WTC11 (cell line): Measurements from ENCODE around the gene CGREF1. TPM values are rescaled to one million over a fixed set of nuclear protein-coding genes. Genes with fewer than 3 reads are reported as not detected.

Experiments used
- ATAC-seq: fragments of 200-7000 bp; cut with Tn5 transposase; 2 replicates; pipeline ENCODE4 v1.10.0; 2021; ENCODE audit warnings: mild to moderate bottlenecking, moderate library complexity
- CTCF ChIA-PET: fragments of 300-600 bp; sonication (Branson Sonifier 250); formaldehyde crosslinking; loops from one replicate; lab custom pipeline; 2021; ENCODE audit warnings: antibody characterized with exemption; lab: Charles Lee
- POLR2A ChIA-PET: fragments of 350-600 bp; sonication (Branson Sonifier 250); formaldehyde crosslinking; loops from one replicate; lab custom pipeline; 2021; ENCODE audit warnings: antibody characterized with exemption; lab: Charles Lee
- DNase-seq: peaks from one replicate; pipeline ENCODE4 v3.0.0; 2021; ENCODE audit warnings: low spot score
- H3K27ac Mint-ChIP-seq: 2 replicates; pipeline ENCODE4 v1.8.0; 2021; ENCODE audit warnings: mixed read lengths
- H3K27me3 Mint-ChIP-seq: 2 replicates; pipeline ENCODE4 v1.8.0; 2021; ENCODE audit warnings: low read depth, mild to moderate bottlenecking, moderate library complexity, mixed read lengths
- H3K36me3 Mint-ChIP-seq: 2 replicates; pipeline ENCODE4 v1.8.0; 2021; ENCODE audit warnings: mixed read lengths
- H3K4me1 Mint-ChIP-seq: 2 replicates; pipeline ENCODE4 v1.8.0; 2022; ENCODE audit warnings: mixed read lengths
- H3K4me3 Mint-ChIP-seq: 2 replicates; pipeline ENCODE4 v1.8.0; 2021; ENCODE audit warnings: mild to moderate bottlenecking, moderate library complexity, mixed read lengths
- H3K9me3 Mint-ChIP-seq: 2 replicates; pipeline ENCODE4 v1.8.0; 2021; ENCODE audit warnings: mixed read lengths
- AR ChIP-seq: fragments of 250-450 bp; sonication (Bioruptor Pico); IDR thresholded peaks from 2 replicates; pipeline ENCODE4 v1.9.0; 2021; ENCODE audit warnings: mild to moderate bottlenecking
- CBFB ChIP-seq: sonication (generic); formaldehyde crosslinking; IDR thresholded peaks from 2 replicates; pipeline ENCODE4 v1.8.1; 2022; ENCODE audit warnings: mild to moderate bottlenecking, low read depth, missing genetic modification reagents
- CDX4 ChIP-seq: fragments of 250-450 bp; sonication (Bioruptor Pico); IDR thresholded peaks from 2 replicates; pipeline ENCODE4 v1.9.0; 2021; ENCODE audit warnings: moderate library complexity, mild to moderate bottlenecking, inconsistent platforms, borderline replicate concordance
- E2F5 ChIP-seq: sonication (generic); formaldehyde crosslinking; IDR thresholded peaks from 2 replicates; pipeline ENCODE4 v1.8.1; 2022; ENCODE audit warnings: mild to moderate bottlenecking, moderate library complexity, missing genetic modification reagents
- ESRRA ChIP-seq: sonication (generic); formaldehyde crosslinking; IDR thresholded peaks from 2 replicates; pipeline ENCODE4 v1.8.1; 2022; ENCODE audit warnings: mild to moderate bottlenecking, missing genetic modification reagents, borderline replicate concordance
- FOXJ3 ChIP-seq: sonication (generic); formaldehyde crosslinking; IDR thresholded peaks from 2 replicates; pipeline ENCODE4 v1.9.0; 2021; ENCODE audit warnings: missing genetic modification reagents, mild to moderate bottlenecking, borderline replicate concordance
- FOXK1 ChIP-seq: sonication (generic); formaldehyde crosslinking; IDR thresholded peaks from 2 replicates; pipeline ENCODE4 v1.8.0; 2022; ENCODE audit warnings: mild to moderate bottlenecking, moderate library complexity, missing genetic modification reagents
- GTF2I ChIP-seq: fragments of 250-450 bp; sonication (Bioruptor Pico); conservative IDR thresholded peaks from 2 replicates; pipeline ENCODE4 v1.4.0; 2021; ENCODE audit warnings: mild to moderate bottlenecking
- IRF1 ChIP-seq: sonication (generic); formaldehyde crosslinking; IDR thresholded peaks from 2 replicates; pipeline ENCODE4 v1.8.0; 2023; ENCODE audit warnings: missing genetic modification reagents
- IRF2 ChIP-seq: sonication (generic); formaldehyde crosslinking; IDR thresholded peaks from 2 replicates; pipeline ENCODE4 v1.8.0; 2022; ENCODE audit warnings: low read depth, missing genetic modification reagents, borderline replicate concordance
- JAZF1 ChIP-seq: fragments of 250-450 bp; sonication (Bioruptor Pico); IDR thresholded peaks from 2 replicates; pipeline ENCODE4 v1.9.0; 2021; ENCODE audit warnings: moderate library complexity, mild to moderate bottlenecking, inconsistent platforms
- MLX ChIP-seq: sonication (generic); formaldehyde crosslinking; IDR thresholded peaks from 2 replicates; pipeline ENCODE4 v1.8.1; 2023; ENCODE audit warnings: mild to moderate bottlenecking, missing genetic modification reagents, moderate library complexity
- MXD4 ChIP-seq: fragments of 250-450 bp; sonication (Bioruptor Pico); IDR thresholded peaks from 2 replicates; pipeline ENCODE4 v1.8.0; 2021; ENCODE audit warnings: mild to moderate bottlenecking, moderate library complexity, borderline replicate concordance
- PRRX2 ChIP-seq: fragments of 250-450 bp; sonication (Bioruptor Pico); IDR thresholded peaks from 2 replicates; pipeline ENCODE4 v1.8.0; 2021; ENCODE audit warnings: mild to moderate bottlenecking
- ZNF121 ChIP-seq: sonication (generic); formaldehyde crosslinking; IDR thresholded peaks from 2 replicates; pipeline ENCODE4 v1.8.0; 2023; ENCODE audit warnings: missing genetic modification reagents
- ZNF232 ChIP-seq: sonication (generic); formaldehyde crosslinking; IDR thresholded peaks from 2 replicates; pipeline ENCODE4 v1.8.0; 2022; ENCODE audit warnings: mild to moderate bottlenecking, missing genetic modification reagents
- ZNF263 ChIP-seq: sonication (generic); formaldehyde crosslinking; IDR thresholded peaks from 2 replicates; pipeline ENCODE4 v1.8.1; 2022; ENCODE audit warnings: low read depth, mild to moderate bottlenecking, moderate library complexity, missing genetic modification reagents
- ZNF425 ChIP-seq: fragments of 250-450 bp; sonication (Bioruptor Pico); conservative IDR thresholded peaks from 2 replicates; pipeline ENCODE4 v1.9.0; 2021; ENCODE audit warnings: mild to moderate bottlenecking
- ZSCAN18 ChIP-seq: fragments of 250-450 bp; sonication (Bioruptor Pico); IDR thresholded peaks from 2 replicates; pipeline ENCODE4 v2.1.2; 2022; ENCODE audit warnings: mild to moderate bottlenecking, moderate library complexity
- total RNA-seq: library from RNA; stranded (reverse); gene quantifications from 3 replicates; pipeline ENCODE4 v1.2.3, GENCODE V29; 2021

Gene CGREF1
- total RNA-seq, 1 experiment from 2014 or later, result 3.5 TPM

GRCh38 chr2:27078267-27079194 lies 40.4 kb downstream of the CGREF1 start, which contains the start of gene EMILIN1 (continued):
- TF ChIP-seq AR (no peak), E2F5 (CRISPR knock-in tag) (no peak), CDX4 (CRISPR knock-in tag) (no peak), JAZF1 (CRISPR knock-in tag) (no peak)

GRCh38 chr2:27077231-27077630 lies 41.7 kb downstream of the CGREF1 start:
- no peak for TF ChIP-seq GTF2I (CRISPR knock-in tag)
- no peak for TF ChIP-seq IRF2 (CRISPR knock-in tag)
- no peak for TF ChIP-seq PRRX2 (CRISPR knock-in tag)
- TF ChIP-seq MXD4, result no peak
- no peak for TF ChIP-seq AR
- no peak for TF ChIP-seq ZNF263 (CRISPR knock-in tag)
- TF ChIP-seq MLX, result no peak
- no peak for TF ChIP-seq ZNF232 (CRISPR knock-in tag)
- no peak for TF ChIP-seq ZNF425
- TF ChIP-seq FOXK1 (CRISPR knock-in tag), result no peak
- TF ChIP-seq CBFB (CRISPR knock-in tag), result no peak
- no peak for TF ChIP-seq IRF1 (CRISPR knock-in tag)
- no peak for TF ChIP-seq ZSCAN18 (CRISPR knock-in tag)
- no peak for TF ChIP-seq ESRRA (CRISPR knock-in tag)
- no peak for TF ChIP-seq ZNF121 (CRISPR knock-in tag)
- no peak for TF ChIP-seq FOXJ3 (CRISPR knock-in tag)
- ChIA-PET POLR2A (no interaction called here), CTCF (no interaction called here)
- Mint-ChIP-seq H3K36me3 (no peaks in the 10 kb centered on the region), H3K4me3 (no peak overlapping the region), H3K9me3 (no peaks in the 10 kb centered on the region), H3K27ac (no peak overlapping the region), H3K4me1 (peaks cover 26% of the 10 kb centered on the region), H3K27me3 (peaks cover 11% of the 10 kb centered on the region)
- no peak for ATAC-seq
- no peak for DNase-seq
